Right lobe of liver (tissue), 6 donors: ENCODE data around the gene EIF2B4. TPM values are rescaled to one million over a fixed set of nuclear protein-coding genes. Genes with fewer than 3 reads are reported as not detected.

Source experiments
- ATAC-seq, 4 donors: fragments of 200-7000 bp; cut with Tn5 transposase; one replicate each; pipeline ENCODE4 v1.9.1; 2020; ENCODE audit warnings: mild to moderate bottlenecking in 4 of 4, moderate library complexity in 4 of 4
- DNase-seq, 3 donors: peaks; one replicate each; pipeline ENCODE4 v3.0.0-alpha.2; 2020
- H3K27ac ChIP-seq, 3 donors: fragments of 200-600 bp; one replicate each; pipeline ENCODE4 v1.8.0; 2022
- H3K27me3 ChIP-seq, 2 donors: fragments of 200-600 bp; one replicate each; pipeline ENCODE4 v1.8.0; 2022
- H3K36me3 ChIP-seq, 4 donors: fragments of 200-600 bp; sonication (generic) in 1 of 4; one replicate each; pipeline versions ENCODE4 v1.5.1 to v1.8.0; 2017 to 2022; ENCODE audit warnings: control low read depth in 1 of 4
- H3K4me1 ChIP-seq, 4 donors: fragments of 200-600 bp; sonication (generic) in 1 of 4; one replicate each; pipeline versions ENCODE4 v1.5.1 to v1.8.0; 2017 to 2022; ENCODE audit warnings: control low read depth in 1 of 4
- H3K4me3 ChIP-seq, 3 donors: fragments of 200-600 bp; one replicate each; pipeline ENCODE4 v1.8.0; 2022
- H3K9me3 ChIP-seq, 4 donors: fragments of 200-600 bp; sonication (generic) in 1 of 4; one replicate each; pipeline versions ENCODE4 v1.5.1 to v1.8.0; 2017 to 2022; ENCODE audit warnings: control low read depth in 1 of 4
- CTCF ChIP-seq, 4 donors: fragments of 200-600 bp in 3 of 4; fragments of 450-650 bp in 1 of 4; IDR thresholded peaks; one replicate each; pipeline versions ENCODE4 v1.5.1 to v1.8.0; 2016 to 2022; ENCODE audit warnings: antibody characterized with exemption in 4 of 4, mild to moderate bottlenecking in 2 of 4
- POLR2A ChIP-seq: fragments of 450-650 bp; IDR thresholded peaks from one replicate; pipeline ENCODE4 v1.6.1; 2017; ENCODE audit warnings: antibody characterized with exemption, mild to moderate bottlenecking
- WGBS: methylation state at CpG from one replicate; pipeline ENCODE4 v1.1.6; 2018; ENCODE audit warnings: low coverage, low lambda C conversion rate; ENCODE audit not compliant: insufficient coverage; ENCODE audit errors: missing lambda C conversion rate; 5-methylcytosine and 5-hydroxymethylcytosine counted together
- intact Hi-C, 2 donors: fragments of 100-400 bp; cut with DNase I; formaldehyde crosslinking; loops; one replicate each; pipeline versions ENCODE4 v1.11.2 to v1.14.1; 2022
- long read RNA-seq: library from polyadenylated mRNA; unstranded; transcript quantifications from one replicate; pipeline ENCODE4 v2.0.0, GENCODE V29; 2019
- total RNA-seq, 6 experiments: library from RNA; depleted of rRNA in 2 of 6; stranded (reverse); fragments of >200 nt in 2 of 6; fragmentation: NEBNext Ultra II Directional in 3 of 6; extraction: Animal tissue kit (Norgen Biotek cat#: 25700) in 3 of 6; gene quantifications; one replicate each; pipeline versions ENCODE4 v1.1.0 to v1.2.4, GENCODE V29; 2016 to 2023
- donor health status: DM: no; HTN: yes; CAD: no.
- donor health status: DM: no; HTN: no; CAD: no.
- donor health status: DM: no; HTN: no; CAD: no.
- donor health status: DM: no; HTN: yes; CAD: no.
- donor health status: DM: no; HTN: yes; CAD: no.

The EIF2B4 gene
- total RNA-seq, result 10 to 100 TPM; 17.6 to 25.0 (median 20.9) TPM
- long read RNA-seq, partial matches to known transcripts, result 1 of 6 reads
- long read RNA-seq, other reads (novel, unspliced or antisense), result 0 of 6 reads

GRCh38 chr2:27370026-27370815 is at the start of gene EIF2B4, which contains the start of gene SNX17:
EIF2B4 (minus strand) TSS chr2:27370338; CDS start chr2:27370314, 24 bp downstream.
SNX17 (plus strand) TSS chr2:27370616; CDS start chr2:27370744, 128 bp downstream.
- TF ChIP-seq POLR2A, result peak; percentile 78
- peak; percentile 67 to 87 (median 85) for TF ChIP-seq CTCF (IDR thresholded peaks at IDR 0.05)
- WGBS, result 0% methylated on average over 9 of the region's 85 CpGs
- Histone ChIP-seq H3K27me3 (no peaks in the 10 kb centered on the region), H3K27ac (peak within 1 kb of the TSS; percentile 81 to 85 (median 84)), H3K4me3 (peak within 1 kb of the TSS; percentile 61 to 100 (median 93)), H3K36me3 (peaks cover 0 to 67% (median 28%) of the 10 kb centered on the region in 4 donors), H3K9me3 (no peaks in the 10 kb centered on the region), H3K4me1 (peaks cover 0 to 24% (median 7%) of the 10 kb centered on the region in 4 donors)
- DNase-seq (peak; percentile 98 to 100 (median 99)), ATAC-seq (peak; percentile 90 to 97 (median 94))
- intact Hi-C loops, result loop anchor here in 1 of 2 donors (2.0 kb wide), 1 partner anchor 13 kb away; the partner anchor contains the start of gene GTF3C2

- Histone ChIP-seq H3K9me3 (no peaks in the 10 kb centered on the region), H3K27ac (no peak overlapping the region), H3K36me3 (no peaks in the 10 kb centered on the region), H3K4me1 (no peaks in the 10 kb centered on the region), H3K4me3 (no peak overlapping the region), H3K27me3 (no peaks in the 10 kb centered on the region)
- no peak for TF ChIP-seq CTCF (IDR thresholded peaks at IDR 0.05)
- no peak for TF ChIP-seq POLR2A
- no peak for DNase-seq
- intact Hi-C loops, result no loop called here
- WGBS, result 95% methylated on average over 4 of the region's 6 CpGs
- no peak for ATAC-seq
Measured at GRCh38 chr2:27416151-27416550, 46.0 kb upstream of the EIF2B4 start.

- TF ChIP-seq CTCF (IDR thresholded peaks at IDR 0.05), result no peak
- TF ChIP-seq POLR2A, result no peak
- peaks cover 0 to 16% (median 2%) of the 10 kb centered on the region in 4 donors for H3K4me1 ChIP-seq
- intact Hi-C loops, result no loop called here
Measured at GRCh38 chr2:27412419-27413152, 42.4 kb upstream of the EIF2B4 start.

GRCh38 chr2:27409321-27410073 is 39.4 kb upstream of the EIF2B4 start, which contains the start of gene PPM1G:
PPM1G (minus strand) TSS chr2:27409591; CDS start chr2:27409422, 169 bp downstream.
- Histone ChIP-seq H3K27me3 (no peaks in the 10 kb centered on the region), H3K27ac (peak within 1 kb of the TSS; percentile 36 to 80 (median 62)), H3K4me3 (peak within 1 kb of the TSS; percentile 95 to 100 (median 98)), H3K4me1 (peaks cover 0 to 20% (median 3%) of the 10 kb centered on the region in 4 donors), H3K36me3 (no peaks in the 10 kb centered on the region), H3K9me3 (no peaks in the 10 kb centered on the region)
- TF ChIP-seq POLR2A (peak; percentile 60), CTCF (IDR thresholded peaks at IDR 0.05) (no peak)
- ATAC-seq (peak; percentile 99 to 100 (median 99)), DNase-seq (peak; percentile 98)
- intact Hi-C loops, result no loop called here
- under 1% methylated on average over 26 of the region's 82 CpGs for WGBS

More at GRCh38 chr2:27412419-27413152, 42.4 kb upstream of the EIF2B4 start:
- Histone ChIP-seq H3K27ac (no peak overlapping the region), H3K27me3 (no peaks in the 10 kb centered on the region), H3K9me3 (no peaks in the 10 kb centered on the region), H3K4me3 (no peak overlapping the region), H3K36me3 (no peaks in the 10 kb centered on the region)
- 81% methylated on average over 9 of the region's 9 CpGs for WGBS
- ATAC-seq (no peak), DNase-seq (no peak)
